ENCODE results near the gene UBQLN1. TPM values are rescaled to one million over a fixed set of nuclear protein-coding genes. Genes with fewer than 3 reads are reported as not detected.

UBQLN1 gene
- total RNA-seq, 1 experiment from 2014 or later: 169 TPM

- BruUV-seq (replicated peaks): no TSS peak
- Mint-ChIP-seq H3K9me3 (ENCODE audit: unreplicated experiment) (no peaks in the 10 kb centered on the region), H3K27ac (ENCODE audit: low read depth, unreplicated experiment) (no peak overlapping the region)
Measured at GRCh38 chr9:83691492-83691891, 16.3 kb downstream of the UBQLN1 start.

DNA sequence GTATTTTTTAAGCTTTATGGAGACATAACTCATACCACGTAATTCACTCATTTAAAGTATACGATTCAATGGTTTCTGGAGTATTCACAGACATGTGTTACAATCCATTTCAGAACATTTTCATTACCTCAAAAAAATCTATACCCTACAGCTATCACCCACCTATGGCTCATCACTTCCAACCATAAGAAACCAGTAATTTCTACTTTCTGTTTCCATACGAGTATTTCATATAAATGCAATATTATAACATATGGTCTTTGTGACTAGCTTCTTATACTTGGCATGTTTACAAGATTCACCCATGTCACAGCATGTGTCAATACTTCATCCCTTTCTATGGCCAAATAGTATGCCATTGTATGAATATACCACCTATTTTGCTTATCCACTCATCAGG lies 18.8 kb downstream of the UBQLN1 start:
- no peaks in the 10 kb centered on the region for H3K9me3 Mint-ChIP-seq (ENCODE audit: unreplicated experiment)
- H3K36me3 Mint-ChIP-seq (ENCODE audit: insufficient read depth, unreplicated experiment): peaks cover 7% of the 10 kb centered on the region
- no peaks in the 10 kb centered on the region for H3K27me3 Mint-ChIP-seq (ENCODE audit: insufficient read depth, unreplicated experiment)
- ChIA-PET POLR2A (interaction anchor here (0.9 to 2.2 kb wide), 3 partner anchors 9 to 18 kb away, joined by 3 to 9 read pairs (median 3); partner anchors contain the start of gene UBQLN1), CTCF (interaction anchor here (0.6 kb wide), 2 partner anchors 29 to 1011 kb away, joined by 3 read pairs; no protein-coding TSS in a partner anchor)
- DNase-seq (ENCODE audit: unreplicated experiment): no peak
- no peak for TF ChIP-seq CTCF (IDR thresholded peaks at IDR 0.05; ENCODE audit: unreplicated experiment)
- H3K4me1 Mint-ChIP-seq (ENCODE audit: insufficient read depth, unreplicated experiment): peaks cover 37% of the 10 kb centered on the region
- no TSS peak for BruUV-seq (replicated peaks)
- H3K27ac Mint-ChIP-seq (ENCODE audit: low read depth, unreplicated experiment): no peak overlapping the region
- no peak overlapping the region for H3K4me3 Mint-ChIP-seq (ENCODE audit: unreplicated experiment)
- intact Hi-C loops (cut with micrococcal nuclease): no loop called here

More at GRCh38 chr9:83691492-83691891, 16.3 kb downstream of the UBQLN1 start:
- Mint-ChIP-seq H3K4me3 (ENCODE audit: unreplicated experiment) (no peak overlapping the region), H3K36me3 (ENCODE audit: insufficient read depth, unreplicated experiment) (no peaks in the 10 kb centered on the region), H3K27me3 (ENCODE audit: insufficient read depth, unreplicated experiment) (no peaks in the 10 kb centered on the region), H3K4me1 (ENCODE audit: insufficient read depth, unreplicated experiment) (peaks cover 37% of the 10 kb centered on the region)
- DNase-seq (ENCODE audit: unreplicated experiment): no peak
- POLR2A ChIA-PET: interaction anchor here (1.0 to 3.3 kb wide), 2 partner anchors 10 to 16 kb away, joined by 8 to 19 read pairs; partner anchors contain the start of gene UBQLN1
- TF ChIP-seq CTCF (IDR thresholded peaks at IDR 0.05; ENCODE audit: unreplicated experiment): no peak
- intact Hi-C loops (cut with micrococcal nuclease): no loop called here
- CTCF ChIA-PET: interaction anchor here (0.6 to 1.2 kb wide), 2 partner anchors 26 to 1084 kb away, joined by 3 read pairs; no protein-coding TSS in a partner anchor

DNA sequence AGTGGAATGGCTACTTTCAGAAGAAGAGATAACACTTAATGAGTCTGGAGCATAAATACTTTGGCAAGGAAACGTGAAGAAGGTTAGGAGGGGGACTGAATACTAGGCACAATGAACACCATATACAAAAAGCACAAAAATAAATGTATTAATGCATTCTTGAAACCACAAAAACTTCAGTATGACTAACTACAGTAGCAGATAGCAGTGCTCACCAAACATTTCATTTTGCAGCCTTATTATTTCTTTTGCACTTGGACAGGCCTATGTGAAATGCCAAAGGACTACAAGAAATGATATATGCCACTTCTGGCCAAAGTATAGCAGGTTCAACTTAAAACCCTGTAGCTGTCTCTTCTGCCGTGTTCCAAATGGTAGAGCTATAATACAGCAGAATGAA lies 26.3 kb downstream of the UBQLN1 start:
- H3K36me3 Mint-ChIP-seq (ENCODE audit: insufficient read depth, unreplicated experiment): peaks cover 69% of the 10 kb centered on the region
- BruUV-seq (replicated peaks): no TSS peak
- no peak overlapping the region for H3K27ac Mint-ChIP-seq (ENCODE audit: low read depth, unreplicated experiment)
- intact Hi-C loops (cut with micrococcal nuclease): no loop called here
- no peak for TF ChIP-seq CTCF (IDR thresholded peaks at IDR 0.05; ENCODE audit: unreplicated experiment)
- H3K27me3 Mint-ChIP-seq (ENCODE audit: insufficient read depth, unreplicated experiment): no peaks in the 10 kb centered on the region
- ChIA-PET CTCF (no interaction called here), POLR2A (interaction anchor here (0.6 kb wide), 1 partner anchor 19 kb away, joined by 3 read pairs; no protein-coding TSS in a partner anchor)
- H3K4me3 Mint-ChIP-seq (ENCODE audit: unreplicated experiment): no peak overlapping the region
- no peak for DNase-seq (ENCODE audit: unreplicated experiment)
- H3K9me3 Mint-ChIP-seq (ENCODE audit: unreplicated experiment): no peaks in the 10 kb centered on the region
- peaks cover 7% of the 10 kb centered on the region for H3K4me1 Mint-ChIP-seq (ENCODE audit: insufficient read depth, unreplicated experiment)

- intact Hi-C loops (cut with micrococcal nuclease): no loop called here
- BruUV-seq (replicated peaks): no TSS peak
- no peak overlapping the region for H3K27ac Mint-ChIP-seq (ENCODE audit: low read depth, unreplicated experiment)
- ChIA-PET CTCF (interaction anchor here (0.6 kb wide), 1 partner anchor 19 kb away, joined by 4 read pairs; no protein-coding TSS in a partner anchor), POLR2A (interaction anchor here (0.6 to 1.3 kb wide), 3 partner anchors 9 to 28 kb away, joined by 3 read pairs; partner anchors contain the start of gene UBQLN1)
- no peaks in the 10 kb centered on the region for H3K9me3 Mint-ChIP-seq (ENCODE audit: unreplicated experiment)
- DNase-seq (ENCODE audit: unreplicated experiment): no peak
- peaks cover 5% of the 10 kb centered on the region for H3K4me1 Mint-ChIP-seq (ENCODE audit: insufficient read depth, unreplicated experiment)
- H3K36me3 Mint-ChIP-seq (ENCODE audit: insufficient read depth, unreplicated experiment): peaks cover 79% of the 10 kb centered on the region
- no peak for TF ChIP-seq CTCF (IDR thresholded peaks at IDR 0.05; ENCODE audit: unreplicated experiment)
- no peak overlapping the region for H3K4me3 Mint-ChIP-seq (ENCODE audit: unreplicated experiment)
- H3K27me3 Mint-ChIP-seq (ENCODE audit: insufficient read depth, unreplicated experiment): no peaks in the 10 kb centered on the region
Measured at GRCh38 chr9:83680233-83680632, 27.5 kb downstream of the UBQLN1 start.

Measured in MCF 10A (cell line).